Hepatocyte (in vitro differentiated cells): ENCODE data around the gene GORAB.

Experiments used
- CTCF ChIP-seq: fragments of 200-600 bp; sonication (generic); IDR thresholded peaks from 2 replicates; pipeline ENCODE4 v1.5.1; 2016; ENCODE audit warnings: antibody characterized with exemption, mild to moderate bottlenecking; ENCODE audit not compliant: poor library complexity
- EZH2 ChIP-seq: fragments of 200-600 bp; sonication (generic); IDR thresholded peaks from 2 replicates; pipeline ENCODE4 v1.6.1; 2016; ENCODE audit warnings: antibody characterized with exemption, mild to moderate bottlenecking, borderline replicate concordance
- EZH2phosphoT487 ChIP-seq: fragments of 200-600 bp; sonication (generic); IDR thresholded peaks from one replicate; pipeline ENCODE4 v1.6.1; 2018; ENCODE audit warnings: antibody characterized with exemption, mild to moderate bottlenecking, low read depth, moderate library complexity; ENCODE audit not compliant: unreplicated experiment, severe bottlenecking

- TF ChIP-seq EZH2phosphoT487 (no peak), CTCF (no peak), EZH2 (no peak)
These were observed 37.6 kb upstream of the GORAB start for GRCh38 chr1:170494369-170494768.
